B cell (primary cell): ENCODE measurements around the gene THNSL1. TPM values are rescaled to one million over a fixed set of nuclear protein-coding genes. Genes with fewer than 3 reads are reported as not detected.
A peak's percentile ranks its signal among the peaks of the same experiment; 100 is the strongest.

Experiments used
- ATAC-seq: fragments of 200-7000 bp; cut with Tn5 transposase; one replicate; pipeline ENCODE4 v1.10.0; 2021; ENCODE audit warnings: low read depth, mild to moderate bottlenecking, moderate number of reproducible peaks, moderate library complexity
- CTCF ChIA-PET: fragments of 350-600 bp; sonication (Branson Sonifier 250); formaldehyde crosslinking; loops from one replicate; lab custom pipeline; 2021; ENCODE audit warnings: antibody characterized with exemption, inconsistent platforms; lab: Charles Lee
- POLR2A ChIA-PET: fragments of 350-600 bp; sonication (Branson Sonifier 250); formaldehyde crosslinking; loops from one replicate; lab custom pipeline; 2021; ENCODE audit warnings: antibody characterized with exemption; lab: Charles Lee
- DNase-seq: peaks from one replicate; pipeline ENCODE4 v3.0.0; 2013
- H2AFZ ChIP-seq: 2 replicates; pipeline ENCODE4 v1.6.1; 2012; ENCODE audit warnings: mild to moderate bottlenecking, low read depth, low read length; ENCODE audit not compliant: insufficient read depth, poor library complexity, severe bottlenecking
- H3K27ac ChIP-seq, 2 donors: 1 replicate in 1 of 2; 2 replicates in 1 of 2; pipeline ENCODE4 v1.5.1; 2012 to 2013; ENCODE audit warnings: low read length in 2 of 2, mild to moderate bottlenecking in 2 of 2, moderate library complexity in 1 of 2
- H3K27me3 ChIP-seq, 4 experiments: fragments of 200-600 bp in 1 of 4; sonication (generic) in 1 of 4; replicated peaks in 1 of 4; 1 replicate in 2 of 4; 2 replicates in 2 of 4; pipeline versions ENCODE4 v1.6.1 to v1.7.0; 2013 to 2016; ENCODE audit warnings: low read length in 3 of 4, mild to moderate bottlenecking in 2 of 4, mixed read lengths in 1 of 4, moderate library complexity in 1 of 4; ENCODE audit not compliant: insufficient read depth in 4 of 4, control insufficient read depth in 3 of 4; ENCODE audit errors: control extremely low read depth in 1 of 4
- H3K36me3 ChIP-seq, 2 experiments: replicated peaks in 1 of 2; 1 replicate in 1 of 2; 2 replicates in 1 of 2; pipeline versions ENCODE4 v1.6.1 to v1.7.1; 2013; ENCODE audit warnings: low read length in 1 of 2; ENCODE audit not compliant: insufficient read depth in 2 of 2, control insufficient read depth in 1 of 2; ENCODE audit errors: control extremely low read depth in 1 of 2, extremely low read depth in 1 of 2
- H3K4me1 ChIP-seq, 2 donors: fragments of 200-600 bp in 1 of 2; sonication (generic) in 1 of 2; 1 replicate in 1 of 2; 2 replicates in 1 of 2; pipeline versions ENCODE4 v1.5.1 to v1.6.1; 2013 to 2017; ENCODE audit warnings: low read length in 2 of 2; ENCODE audit not compliant: control insufficient read depth in 2 of 2, insufficient read depth in 2 of 2
- H3K4me2 ChIP-seq: replicated peaks from 2 replicates; pipeline ENCODE3; 2012; ENCODE audit warnings: mild to moderate bottlenecking, low read depth, low read length; ENCODE audit not compliant: poor library complexity, severe bottlenecking
- H3K4me3 ChIP-seq, 5 experiments: fragments of 200-600 bp in 1 of 5; sonication (generic) in 1 of 5; 1 replicate in 3 of 5; 2 replicates in 2 of 5; pipeline versions ENCODE4 v1.5.1 to v1.7.0; 2011 to 2016; ENCODE audit warnings: low read length in 4 of 5, mild to moderate bottlenecking in 4 of 5, low read depth in 2 of 5, control low read depth in 1 of 5, moderate library complexity in 1 of 5; ENCODE audit not compliant: insufficient read depth in 1 of 5; ENCODE audit errors: control extremely low read depth in 1 of 5, extremely low read depth in 1 of 5
- H3K79me2 ChIP-seq: fragments of 200-600 bp; sonication (generic); one replicate; pipeline ENCODE4 v1.6.0; 2016; ENCODE audit warnings: low read length; ENCODE audit not compliant: control insufficient read depth, insufficient read depth
- H3K9ac ChIP-seq: fragments of 200-600 bp; sonication (generic); 2 replicates; pipeline ENCODE4 v1.6.1; 2017; ENCODE audit warnings: mild to moderate bottlenecking, low read length, moderate library complexity
- H3K9me3 ChIP-seq, 3 donors: one replicate each; pipeline versions ENCODE4 v1.6.1 to v1.7.1; 2013; ENCODE audit warnings: low read length in 2 of 3; ENCODE audit not compliant: control insufficient read depth in 2 of 3, insufficient read depth in 1 of 3; ENCODE audit errors: control extremely low read depth in 1 of 3
- H4K20me1 ChIP-seq: 2 replicates; pipeline ENCODE4 v1.6.0; 2012; ENCODE audit warnings: mild to moderate bottlenecking, low read length; ENCODE audit not compliant: insufficient read depth, control insufficient read depth, poor library complexity, severe bottlenecking
- H3K27ac Mint-ChIP-seq: one replicate; pipeline ENCODE4 v1.8.0; 2021; ENCODE audit warnings: mixed read lengths
- H3K27me3 Mint-ChIP-seq: one replicate; pipeline ENCODE4 v1.8.0; 2021; ENCODE audit warnings: mixed read lengths
- H3K4me1 Mint-ChIP-seq: one replicate; pipeline ENCODE4 v1.8.0; 2021; ENCODE audit warnings: mixed read lengths
- H3K4me3 Mint-ChIP-seq: one replicate; pipeline ENCODE4 v1.8.0; 2021; ENCODE audit warnings: mixed read lengths
- H3K9me3 Mint-ChIP-seq: one replicate; pipeline ENCODE4 v1.8.0; 2022; ENCODE audit warnings: mixed read lengths; ENCODE audit not compliant: insufficient read depth
- EZH2 ChIP-seq: IDR thresholded peaks from 2 replicates; pipeline ENCODE4 v1.6.1; 2012; ENCODE audit warnings: borderline replicate concordance, low read depth, mild to moderate bottlenecking, moderate library complexity, low read length; ENCODE audit not compliant: insufficient read depth, poor library complexity, severe bottlenecking
- WGBS: methylation state at CpG from one replicate; pipeline ENCODE4 v1.1.5; 2013; ENCODE audit warnings: missing lambda C conversion rate; ENCODE audit not compliant: insufficient coverage; 5-methylcytosine and 5-hydroxymethylcytosine counted together
- intact Hi-C: fragments of 100-400 bp; cut with micrococcal nuclease; formaldehyde crosslinking; loops from one replicate; pipeline ENCODE4 v1.10.0; 2022
- polyA minus RNA-seq: library from RNA; depleted of rRNA, polyadenylated mRNA; stranded (reverse); fragments of >200 nt; gene quantifications from 2 replicates; pipeline ENCODE4 v1.2.3, GENCODE V29; 2012
- polyA plus RNA-seq: library from polyadenylated mRNA; depleted of rRNA; stranded (reverse); fragments of >200 nt; gene quantifications from 2 replicates; pipeline ENCODE4 v1.2.3, GENCODE V29; 2012
- total RNA-seq, 2 donors: library from RNA; stranded (reverse); fragments of 120-200 nt in 1 of 2; gene quantifications; 1 replicate in 1 of 2; 2 replicates in 1 of 2; pipeline versions ENCODE4 v1.2.3 to v1.2.4, GENCODE V29; 2013 to 2022
- TF ChIP-seq, protein P1 (sequence below): fragments of 200-600 bp; IDR thresholded peaks from one replicate; pipeline ENCODE4 v1.8.0; 2022; ENCODE audit warnings: antibody characterized with exemption, mild to moderate bottlenecking

The THNSL1 gene, protein sequence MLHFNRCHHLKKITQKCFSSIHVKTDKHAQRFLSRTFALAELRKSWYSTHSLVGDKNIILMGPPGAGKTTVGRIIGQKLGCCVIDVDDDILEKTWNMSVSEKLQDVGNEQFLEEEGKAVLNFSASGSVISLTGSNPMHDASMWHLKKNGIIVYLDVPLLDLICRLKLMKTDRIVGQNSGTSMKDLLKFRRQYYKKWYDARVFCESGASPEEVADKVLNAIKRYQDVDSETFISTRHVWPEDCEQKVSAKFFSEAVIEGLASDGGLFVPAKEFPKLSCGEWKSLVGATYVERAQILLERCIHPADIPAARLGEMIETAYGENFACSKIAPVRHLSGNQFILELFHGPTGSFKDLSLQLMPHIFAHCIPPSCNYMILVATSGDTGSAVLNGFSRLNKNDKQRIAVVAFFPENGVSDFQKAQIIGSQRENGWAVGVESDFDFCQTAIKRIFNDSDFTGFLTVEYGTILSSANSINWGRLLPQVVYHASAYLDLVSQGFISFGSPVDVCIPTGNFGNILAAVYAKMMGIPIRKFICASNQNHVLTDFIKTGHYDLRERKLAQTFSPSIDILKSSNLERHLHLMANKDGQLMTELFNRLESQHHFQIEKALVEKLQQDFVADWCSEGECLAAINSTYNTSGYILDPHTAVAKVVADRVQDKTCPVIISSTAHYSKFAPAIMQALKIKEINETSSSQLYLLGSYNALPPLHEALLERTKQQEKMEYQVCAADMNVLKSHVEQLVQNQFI
- total RNA-seq = 4.3 and 4.9 TPM in 2 replicates
- 5.3 TPM for total RNA-seq (2013)
- 0.62 and 0.72 TPM in 2 replicates for polyA plus RNA-seq
- polyA minus RNA-seq = 1.3 and 1.6 TPM in 2 replicates

DNA sequence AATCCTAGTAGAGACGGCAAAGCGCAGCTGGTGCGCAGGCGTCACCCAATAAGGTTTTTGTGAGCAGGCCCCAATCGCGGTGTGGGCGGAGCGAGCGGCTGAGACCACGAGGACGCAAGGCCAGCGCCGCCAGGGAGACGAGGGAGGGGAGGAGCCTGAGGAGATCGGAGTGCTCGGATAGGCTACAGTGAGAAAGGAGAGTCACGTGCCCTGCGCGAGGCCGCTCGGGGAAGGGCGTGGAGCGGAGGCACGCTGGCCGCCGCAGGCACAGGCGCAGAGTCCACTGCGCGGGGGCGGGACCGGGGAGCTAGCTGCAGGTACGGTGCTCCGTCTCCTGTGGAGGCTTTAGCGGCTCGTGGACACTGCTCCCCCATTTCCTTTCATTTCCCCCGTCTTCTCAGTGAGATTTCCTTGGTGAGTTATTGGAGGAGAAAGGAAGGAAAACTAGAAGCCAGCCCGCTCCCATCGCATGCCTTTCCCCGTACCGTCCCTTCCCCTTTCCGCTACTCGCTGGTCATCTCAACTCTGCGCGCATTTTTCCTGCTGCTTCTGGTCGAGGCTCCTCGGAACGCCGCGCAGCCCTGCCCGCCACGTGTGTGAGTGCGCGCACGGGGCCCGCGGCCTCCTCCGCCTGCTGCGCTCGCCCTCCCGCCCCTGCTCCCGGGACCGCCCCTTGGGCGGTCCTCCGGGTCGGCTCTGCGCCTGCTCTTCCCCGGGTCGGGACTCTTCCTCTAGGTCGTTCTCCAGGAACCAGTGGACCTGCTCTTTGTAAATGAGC, at the start of gene THNSL1:
TSS of gene THNSL1 (plus strand) at position 237 of the 778 bp plus-strand sequence. CDS start 6,612 bp downstream, outside the sequence.
- Histone ChIP-seq H3K4me2 (peak within 1 kb of the TSS; percentile 93), H3K9ac (peak within 1 kb of the TSS; percentile 81), H3K27me3 (no peaks in the 10 kb centered on the region), H2AFZ (peak within 1 kb of the TSS; percentile 98), H3K9me3 (no peaks in the 10 kb centered on the region), H3K4me1 (peaks cover 14 to 16% of the 10 kb centered on the region in 2 donors), H3K4me3 (peak within 1 kb of the TSS; percentile 65 to 90 (median 72)), H3K36me3 (no peaks in the 10 kb centered on the region), H4K20me1 (no peaks in the 10 kb centered on the region), H3K27ac (peak within 1 kb of the TSS; percentile 79 to 96), H3K79me2 (no peaks in the 10 kb centered on the region)
- intact Hi-C loops = loop anchor here (1.0 to 2.0 kb wide), 3 partner anchors 130 to 374 kb away; no protein-coding TSS in a partner anchor
- H3K4me3 Mint-ChIP-seq = peak within 1 kb of the TSS; percentile 95
- H3K9me3 Mint-ChIP-seq = no peaks in the 10 kb centered on the region
- DNase-seq (peak; percentile 97), ATAC-seq (peak; percentile 95)
- H3K4me1 Mint-ChIP-seq = peaks cover 22% of the 10 kb centered on the region
- CTCF ChIA-PET = no interaction called here
- H3K27ac Mint-ChIP-seq = peak within 1 kb of the TSS; percentile 97
- POLR2A ChIA-PET = interaction anchor here (0.6 to 1.0 kb wide), 2 partner anchors 292 to 294 kb away, joined by 3 read pairs; no protein-coding TSS in a partner anchor
- no peaks in the 10 kb centered on the region for H3K27me3 Mint-ChIP-seq
- TF ChIP-seq EZH2 = no peak
- TF ChIP-seq, protein P1, sequence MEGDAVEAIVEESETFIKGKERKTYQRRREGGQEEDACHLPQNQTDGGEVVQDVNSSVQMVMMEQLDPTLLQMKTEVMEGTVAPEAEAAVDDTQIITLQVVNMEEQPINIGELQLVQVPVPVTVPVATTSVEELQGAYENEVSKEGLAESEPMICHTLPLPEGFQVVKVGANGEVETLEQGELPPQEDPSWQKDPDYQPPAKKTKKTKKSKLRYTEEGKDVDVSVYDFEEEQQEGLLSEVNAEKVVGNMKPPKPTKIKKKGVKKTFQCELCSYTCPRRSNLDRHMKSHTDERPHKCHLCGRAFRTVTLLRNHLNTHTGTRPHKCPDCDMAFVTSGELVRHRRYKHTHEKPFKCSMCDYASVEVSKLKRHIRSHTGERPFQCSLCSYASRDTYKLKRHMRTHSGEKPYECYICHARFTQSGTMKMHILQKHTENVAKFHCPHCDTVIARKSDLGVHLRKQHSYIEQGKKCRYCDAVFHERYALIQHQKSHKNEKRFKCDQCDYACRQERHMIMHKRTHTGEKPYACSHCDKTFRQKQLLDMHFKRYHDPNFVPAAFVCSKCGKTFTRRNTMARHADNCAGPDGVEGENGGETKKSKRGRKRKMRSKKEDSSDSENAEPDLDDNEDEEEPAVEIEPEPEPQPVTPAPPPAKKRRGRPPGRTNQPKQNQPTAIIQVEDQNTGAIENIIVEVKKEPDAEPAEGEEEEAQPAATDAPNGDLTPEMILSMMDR = no peak
- WGBS = 2% methylated on average over 66 of the region's 69 CpGs
